Measurements from ENCODE around the gene SET.

GRCh38 chr9:128729302-128729701 is 40.3 kb downstream of the SET start:
- no peak for TF ChIP-seq EZH2phosphoT487 (conservative IDR thresholded peaks at IDR 0.05; ENCODE audit: low read length)
- TF ChIP-seq CTCF (IDR thresholded peaks at IDR 0.05; ENCODE audit: insufficient read depth, low read length, poor library complexity, severe bottlenecking): no peak

All from SU-DHL-6 (cell line).